ENCODE data around the gene BAX. TPM values are rescaled to one million over a fixed set of nuclear protein-coding genes. Genes with fewer than 3 reads are reported as not detected.
A peak's percentile ranks its signal among the peaks of the same experiment; 100 is the strongest.

BAX gene
- total and polyA plus RNA-seq, 9 of the 15 experiments (the other 6 are each of a cell fraction or from before 2014, with no cell fraction given), result 3.2 to 95.4 (median 44.5) TPM

DNA sequence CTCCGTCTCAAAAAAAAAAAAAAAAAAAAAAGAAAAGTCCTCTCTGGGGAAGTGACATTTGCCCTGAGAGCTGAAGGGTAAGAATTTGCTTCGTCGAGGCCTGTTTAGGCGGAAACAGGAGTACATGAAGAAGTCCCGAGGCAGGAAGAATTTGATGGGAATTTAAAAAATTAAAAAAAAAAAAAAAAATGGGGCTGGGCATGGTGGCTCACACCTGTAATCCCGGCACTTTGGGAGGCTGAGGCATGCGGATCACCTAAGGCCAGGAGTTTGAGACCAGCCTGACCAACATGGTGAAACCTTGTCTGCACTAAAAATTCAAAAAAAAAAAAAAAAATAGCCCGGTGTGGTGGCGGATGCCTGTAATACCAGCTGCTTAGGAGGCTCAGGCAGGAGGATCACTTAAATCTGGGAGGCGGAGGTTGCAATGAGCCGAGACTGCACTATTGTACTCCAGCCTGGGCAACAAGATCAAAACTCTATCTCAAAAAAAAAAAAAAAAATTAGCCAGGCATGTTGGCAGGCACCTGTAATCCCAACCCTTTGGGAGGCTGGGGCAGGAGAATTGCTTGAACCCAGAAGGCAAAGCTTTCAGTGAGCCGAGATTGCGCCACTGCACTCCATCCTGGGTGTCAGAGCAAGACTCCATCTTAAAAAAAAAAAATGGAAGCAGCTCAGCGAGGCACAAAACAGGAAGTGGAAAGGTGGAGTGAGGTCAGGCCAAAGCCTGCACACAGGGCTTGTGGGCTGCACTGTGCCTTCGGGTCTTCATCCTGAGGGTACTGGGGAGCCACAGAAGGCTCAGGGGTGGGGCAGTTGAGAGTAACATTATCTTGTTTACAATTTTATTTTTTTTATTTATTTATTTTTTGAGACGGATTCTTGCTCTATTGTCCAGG is 4.9 kb downstream of the BAX start (continued):
- TF ChIP-seq, protein P1, sequence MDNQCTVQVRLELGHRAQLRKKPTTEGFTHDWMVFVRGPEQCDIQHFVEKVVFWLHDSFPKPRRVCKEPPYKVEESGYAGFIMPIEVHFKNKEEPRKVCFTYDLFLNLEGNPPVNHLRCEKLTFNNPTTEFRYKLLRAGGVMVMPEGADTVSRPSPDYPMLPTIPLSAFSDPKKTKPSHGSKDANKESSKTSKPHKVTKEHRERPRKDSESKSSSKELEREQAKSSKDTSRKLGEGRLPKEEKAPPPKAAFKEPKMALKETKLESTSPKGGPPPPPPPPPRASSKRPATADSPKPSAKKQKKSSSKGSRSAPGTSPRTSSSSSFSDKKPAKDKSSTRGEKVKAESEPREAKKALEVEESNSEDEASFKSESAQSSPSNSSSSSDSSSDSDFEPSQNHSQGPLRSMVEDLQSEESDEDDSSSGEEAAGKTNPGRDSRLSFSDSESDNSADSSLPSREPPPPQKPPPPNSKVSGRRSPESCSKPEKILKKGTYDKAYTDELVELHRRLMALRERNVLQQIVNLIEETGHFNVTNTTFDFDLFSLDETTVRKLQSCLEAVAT (IDR thresholded peaks at IDR 0.05), result no peak
- TF ChIP-seq, protein P2, sequence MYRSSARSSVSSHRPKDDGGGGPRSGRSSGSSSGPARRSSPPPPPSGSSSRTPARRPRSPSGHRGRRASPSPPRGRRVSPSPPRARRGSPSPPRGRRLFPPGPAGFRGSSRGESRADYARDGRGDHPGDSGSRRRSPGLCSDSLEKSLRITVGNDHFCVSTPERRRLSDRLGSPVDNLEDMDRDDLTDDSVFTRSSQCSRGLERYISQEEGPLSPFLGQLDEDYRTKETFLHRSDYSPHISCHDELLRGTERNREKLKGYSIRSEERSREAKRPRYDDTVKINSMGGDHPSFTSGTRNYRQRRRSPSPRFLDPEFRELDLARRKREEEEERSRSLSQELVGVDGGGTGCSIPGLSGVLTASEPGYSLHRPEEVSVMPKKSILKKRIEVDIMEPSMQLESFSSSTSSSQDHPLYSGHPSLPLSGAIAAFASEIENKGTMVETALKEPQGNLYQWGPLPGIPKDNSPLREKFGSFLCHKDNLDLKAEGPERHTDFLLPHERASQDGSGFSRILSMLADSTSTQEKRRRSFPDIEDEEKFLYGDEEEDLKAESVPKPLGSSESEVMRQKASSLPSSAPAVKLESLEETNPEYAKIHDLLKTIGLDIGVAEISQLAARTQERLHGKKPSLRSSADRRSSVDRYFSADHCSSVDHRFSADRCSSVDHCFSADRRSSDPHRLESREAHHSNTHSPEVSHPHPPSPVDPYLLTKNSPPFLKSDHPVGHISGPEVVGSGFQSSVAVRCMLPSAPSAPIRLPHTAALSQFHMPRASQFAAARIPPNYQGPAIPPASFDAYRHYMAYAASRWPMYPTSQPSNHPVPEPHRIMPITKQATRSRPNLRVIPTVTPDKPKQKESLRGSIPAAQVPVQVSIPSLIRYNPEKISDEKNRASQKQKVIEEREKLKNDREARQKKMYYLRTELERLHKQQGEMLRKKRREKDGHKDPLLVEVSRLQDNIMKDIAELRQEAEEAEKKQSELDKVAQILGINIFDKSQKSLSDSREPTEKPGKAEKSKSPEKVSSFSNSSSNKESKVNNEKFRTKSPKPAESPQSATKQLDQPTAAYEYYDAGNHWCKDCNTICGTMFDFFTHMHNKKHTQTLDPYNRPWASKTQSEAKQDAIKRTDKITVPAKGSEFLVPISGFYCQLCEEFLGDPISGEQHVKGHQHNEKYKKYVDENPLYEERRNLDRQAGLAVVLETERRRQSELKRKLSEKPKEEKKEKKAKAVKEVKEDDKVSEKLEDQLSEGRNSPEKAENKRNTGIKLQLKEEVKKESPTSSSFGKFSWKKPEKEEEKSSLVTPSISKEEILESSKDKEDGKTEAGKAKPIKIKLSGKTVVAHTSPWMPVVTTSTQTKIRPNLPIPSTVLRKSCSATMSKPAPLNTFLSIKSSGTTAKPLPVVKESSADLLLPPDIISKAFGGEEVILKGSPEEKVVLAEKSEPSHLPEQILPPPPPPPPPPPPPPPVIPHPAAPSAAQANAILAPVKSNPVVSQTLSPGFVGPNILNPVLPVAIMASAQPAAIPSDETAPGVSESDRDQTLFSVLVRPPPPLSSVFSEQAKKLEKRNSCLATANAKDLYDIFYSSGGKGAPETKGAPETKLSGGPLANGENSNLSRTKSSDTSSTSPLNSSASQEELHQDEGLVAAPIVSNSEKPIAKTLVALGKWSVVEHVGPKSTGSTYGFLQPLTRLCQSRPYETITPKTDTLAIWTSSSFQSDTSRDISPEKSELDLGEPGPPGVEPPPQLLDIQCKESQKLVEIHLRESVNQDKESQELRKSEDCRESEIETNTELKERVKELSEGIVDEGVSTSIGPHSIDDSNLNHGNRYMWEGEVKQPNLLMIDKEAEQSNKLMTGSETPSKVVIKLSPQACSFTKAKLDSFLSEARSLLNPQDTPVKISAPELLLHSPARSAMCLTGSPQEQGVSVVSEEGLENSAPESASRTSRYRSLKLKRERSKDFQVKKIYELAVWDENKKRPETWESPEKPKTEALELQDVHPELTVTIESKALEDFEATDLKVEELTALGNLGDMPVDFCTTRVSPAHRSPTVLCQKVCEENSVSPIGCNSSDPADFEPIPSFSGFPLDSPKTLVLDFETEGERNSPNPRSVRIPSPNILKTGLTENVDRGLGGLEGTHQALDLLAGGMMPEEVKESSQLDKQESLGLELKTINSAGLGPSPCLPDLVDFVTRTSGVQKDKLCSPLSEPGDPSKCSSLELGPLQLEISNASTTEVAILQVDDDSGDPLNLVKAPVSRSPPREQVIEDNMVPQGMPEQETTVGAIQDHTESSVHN (IDR thresholded peaks at IDR 0.05; ENCODE audit: borderline replicate concordance in 1 of 2, low read depth in 1 of 2), result no peak
- TF ChIP-seq KAT2B (IDR thresholded peaks at IDR 0.05; ENCODE audit: low read depth, low read length), result no peak
- TF ChIP-seq E2F3 (CRISPR knock-in tag; IDR thresholded peaks at IDR 0.05), result no peak
- no peak for TF ChIP-seq POU5F1 (IDR thresholded peaks at IDR 0.05; ENCODE audit: borderline replicate concordance, low read depth, low read length, partially characterized antibody)
- TF ChIP-seq ZFPM2 (CRISPR knock-in tag; IDR thresholded peaks at IDR 0.05), result no peak
- no peak for TF ChIP-seq FOXA3 (CRISPR knock-in tag; conservative IDR thresholded peaks at IDR 0.05 in 1 of 2, IDR thresholded peaks at IDR 0.05 in 1 of 2)
- no peak for TF ChIP-seq ELF4 (CRISPR knock-in tag; IDR thresholded peaks at IDR 0.05)
- TF ChIP-seq ZNF695 (CRISPR knock-in tag; IDR thresholded peaks at IDR 0.05), result no peak
- TF ChIP-seq ZKSCAN8 (CRISPR knock-in tag; IDR thresholded peaks at IDR 0.05), result no peak
- TF ChIP-seq CEBPB (tag; IDR thresholded peaks at IDR 0.05), result peak; percentile 72
- no peak for TF ChIP-seq KLF10 (CRISPR knock-in tag; IDR thresholded peaks at IDR 0.05)
- peak; percentile 52; the same call in 1 of the 2 replicates for TF ChIP-seq BCOR (IDR thresholded peaks at IDR 0.05)
- TF ChIP-seq ZNF165 (CRISPR knock-in tag; IDR thresholded peaks at IDR 0.05; ENCODE audit: borderline replicate concordance), result no peak
- TF ChIP-seq ZNF551 (CRISPR knock-in tag; IDR thresholded peaks at IDR 0.05), result no peak
- no peak for TF ChIP-seq SP2 (IDR thresholded peaks at IDR 0.05; ENCODE audit: extremely low read depth, low read depth, low read length, poor library complexity, severe bottlenecking)
- no peak for TF ChIP-seq ZNF589 (CRISPR knock-in tag; IDR thresholded peaks at IDR 0.05; ENCODE audit: low read depth)
- no peak for TF ChIP-seq KDM5B (IDR thresholded peaks at IDR 0.05; ENCODE audit: insufficient replicate concordance, low read depth, low read length)
